Right lobe of liver (tissue), 6 donors: ENCODE measurements around the gene CPLX3. TPM values are rescaled to one million over a fixed set of nuclear protein-coding genes. Genes with fewer than 3 reads are reported as not detected.
A peak's percentile ranks its signal among the peaks of the same experiment; 100 is the strongest.

ENCODE experiments used
- ATAC-seq, 4 donors: fragments of 200-7000 bp; cut with Tn5 transposase; one replicate each; pipeline ENCODE4 v1.9.1; 2020; ENCODE audit warnings: mild to moderate bottlenecking in 4 of 4, moderate library complexity in 4 of 4
- DNase-seq, 3 donors: peaks; one replicate each; pipeline ENCODE4 v3.0.0-alpha.2; 2020
- H3K27ac ChIP-seq, 3 donors: fragments of 200-600 bp; one replicate each; pipeline ENCODE4 v1.8.0; 2022
- H3K27me3 ChIP-seq, 2 donors: fragments of 200-600 bp; one replicate each; pipeline ENCODE4 v1.8.0; 2022
- H3K36me3 ChIP-seq, 4 donors: fragments of 200-600 bp; sonication (generic) in 1 of 4; one replicate each; pipeline versions ENCODE4 v1.5.1 to v1.8.0; 2017 to 2022; ENCODE audit warnings: control low read depth in 1 of 4
- H3K4me1 ChIP-seq, 4 donors: fragments of 200-600 bp; sonication (generic) in 1 of 4; one replicate each; pipeline versions ENCODE4 v1.5.1 to v1.8.0; 2017 to 2022; ENCODE audit warnings: control low read depth in 1 of 4
- H3K4me3 ChIP-seq, 3 donors: fragments of 200-600 bp; one replicate each; pipeline ENCODE4 v1.8.0; 2022
- H3K9me3 ChIP-seq, 4 donors: fragments of 200-600 bp; sonication (generic) in 1 of 4; one replicate each; pipeline versions ENCODE4 v1.5.1 to v1.8.0; 2017 to 2022; ENCODE audit warnings: control low read depth in 1 of 4
- CTCF ChIP-seq, 4 donors: fragments of 200-600 bp in 3 of 4; fragments of 450-650 bp in 1 of 4; IDR thresholded peaks; one replicate each; pipeline versions ENCODE4 v1.5.1 to v1.8.0; 2016 to 2022; ENCODE audit warnings: antibody characterized with exemption in 4 of 4, mild to moderate bottlenecking in 2 of 4
- POLR2A ChIP-seq: fragments of 450-650 bp; IDR thresholded peaks from one replicate; pipeline ENCODE4 v1.6.1; 2017; ENCODE audit warnings: antibody characterized with exemption, mild to moderate bottlenecking
- whole genome bisulfite sequencing: methylation state at CpG from one replicate; pipeline ENCODE4 v1.1.6; 2018; ENCODE audit warnings: low coverage, low lambda C conversion rate; ENCODE audit not compliant: insufficient coverage; ENCODE audit errors: missing lambda C conversion rate; 5-methylcytosine and 5-hydroxymethylcytosine counted together
- intact Hi-C, 2 donors: fragments of 100-400 bp; cut with DNase I; formaldehyde crosslinking; loops; one replicate each; pipeline versions ENCODE4 v1.11.2 to v1.14.1; 2022
- total RNA-seq, 6 experiments: library from RNA; depleted of rRNA in 2 of 6; stranded (reverse); fragments of >200 nt in 2 of 6; fragmentation: NEBNext Ultra II Directional in 3 of 6; extraction: Animal tissue kit (Norgen Biotek cat#: 25700) in 3 of 6; gene quantifications; one replicate each; pipeline versions ENCODE4 v1.1.0 to v1.2.4, GENCODE V29; 2016 to 2023
- donor health status: DM: no; HTN: yes; CAD: no.
- donor health status: DM: no; HTN: no; CAD: no.
- donor health status: DM: no; HTN: no; CAD: no.
- donor health status: DM: no; HTN: yes; CAD: no.
- donor health status: DM: no; HTN: yes; CAD: no.

CPLX3 gene
- total RNA-seq, 6 experiments from 2014 or later, result not detected

- H3K9me3 ChIP-seq, result no peaks in the 10 kb centered on the region
- 35% methylated on average over 6 of the region's 7 CpGs for WGBS
- H3K27me3 ChIP-seq, result no peaks in the 10 kb centered on the region
- no peaks in the 10 kb centered on the region for H3K36me3 ChIP-seq
- peaks cover 0 to 58% (median 15%) of the 10 kb centered on the region in 4 donors for H3K4me1 ChIP-seq
- ATAC-seq (no peak), DNase-seq (no peak)
- no peak overlapping the region for H3K4me3 ChIP-seq
- TF ChIP-seq POLR2A (no peak), CTCF (IDR thresholded peaks at IDR 0.05) (no peak)
- H3K27ac ChIP-seq, result peak overlapping the region; percentile 85 to 94 (median 90)
- intact Hi-C loops, result no loop called here
Measured at GRCh38 chr15:74779162-74779648, 47.2 kb upstream of the CPLX3 start.

GRCh38 chr15:74780523-74781430 is 45.6 kb upstream of the CPLX3 start:
- DNase-seq (peak; percentile 60 to 85 (median 81)), ATAC-seq (peak; percentile 38 to 61 (median 48))
- no peaks in the 10 kb centered on the region for H3K27me3 ChIP-seq
- peak overlapping the region; percentile 85 to 94 (median 90) for H3K27ac ChIP-seq
- H3K4me3 ChIP-seq, result peak overlapping the region; percentile 32 to 72 (median 46)
- H3K9me3 ChIP-seq, result no peaks in the 10 kb centered on the region
- peaks cover 0 to 70% (median 22%) of the 10 kb centered on the region in 4 donors for H3K4me1 ChIP-seq
- 14% methylated on average over 16 of the region's 16 CpGs for WGBS
- H3K36me3 ChIP-seq, result no peaks in the 10 kb centered on the region
- TF ChIP-seq POLR2A (peak; percentile 76), CTCF (IDR thresholded peaks at IDR 0.05) (no peak)
- intact Hi-C loops, result no loop called here

- DNase-seq (peak; percentile 82 to 86 (median 84)), ATAC-seq (peak; percentile 52 to 73 (median 56))
- Histone ChIP-seq H3K4me1 (peaks cover 0 to 73% (median 24%) of the 10 kb centered on the region in 4 donors), H3K9me3 (no peaks in the 10 kb centered on the region), H3K4me3 (peak within 1 kb of the TSS; percentile 66 to 72 (median 72)), H3K27ac (peak within 1 kb of the TSS; percentile 85 to 94 (median 90)), H3K27me3 (no peaks in the 10 kb centered on the region), H3K36me3 (no peaks in the 10 kb centered on the region)
- intact Hi-C loops, result no loop called here
- 0% methylated on average over 16 of the region's 74 CpGs for WGBS
- peak; percentile 49 to 99 (median 66) for TF ChIP-seq CTCF (IDR thresholded peaks at IDR 0.05)
- peak; percentile 69 for TF ChIP-seq POLR2A
Measured at GRCh38 chr15:74781431-74782258, 44.8 kb upstream of the CPLX3 start, which contains the start of gene CSK. Gene CSK, plus strand, starts transcription at chr15:74782080. Its CDS starts 16,218 bp downstream, at chr15:74798298.
